ENCODE results near the gene AHCYL2.
"Not testable (repeated sequence)": the region's sequence is repeated elsewhere in the genome, so short reads cannot be mapped to it uniquely, and the experiment has no call there.

AHCYL2 gene

DNA sequence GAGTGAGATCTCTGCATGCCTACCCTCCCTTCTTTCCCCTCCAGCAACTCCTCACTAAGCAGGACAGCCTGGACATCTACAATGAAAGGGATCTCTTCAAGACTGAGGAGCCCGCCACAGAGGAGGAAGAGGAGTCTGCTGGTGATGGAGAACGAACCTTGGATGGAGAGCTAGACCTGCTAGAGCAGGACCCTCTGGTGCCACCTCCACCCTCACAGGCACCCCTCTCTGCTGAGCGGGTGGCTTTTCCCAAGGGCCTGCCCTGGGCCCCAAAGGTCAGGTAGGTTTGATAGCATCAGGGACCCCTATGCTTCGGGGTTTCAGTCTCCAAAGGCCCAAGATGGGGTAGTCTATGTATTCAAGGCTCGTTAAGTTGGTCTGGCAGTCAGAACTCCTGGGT is 233.3 kb downstream of the AHCYL2 start:
- no peak for DNase-seq

DNA sequence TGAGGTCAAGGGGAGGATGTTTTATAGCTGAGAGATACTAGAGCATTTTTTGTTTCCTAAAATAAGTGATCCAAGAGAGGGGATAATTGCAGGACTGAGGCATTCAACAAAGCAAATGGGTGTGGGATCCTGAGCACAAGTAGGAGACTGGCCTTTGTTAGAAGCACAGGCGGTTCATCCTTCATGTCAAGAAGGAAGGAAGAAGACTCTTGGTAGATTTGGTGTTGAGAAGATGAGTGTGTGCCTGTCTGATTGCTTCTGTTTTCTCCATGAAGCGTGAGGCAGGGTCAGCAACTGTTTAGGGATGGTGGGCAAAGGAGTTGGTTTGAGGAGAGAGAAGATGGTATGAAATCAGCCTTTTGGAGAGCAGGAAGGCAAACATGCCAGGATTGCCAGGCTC is 237.0 kb downstream of the AHCYL2 start:
- DNase-seq = no peak

DNA sequence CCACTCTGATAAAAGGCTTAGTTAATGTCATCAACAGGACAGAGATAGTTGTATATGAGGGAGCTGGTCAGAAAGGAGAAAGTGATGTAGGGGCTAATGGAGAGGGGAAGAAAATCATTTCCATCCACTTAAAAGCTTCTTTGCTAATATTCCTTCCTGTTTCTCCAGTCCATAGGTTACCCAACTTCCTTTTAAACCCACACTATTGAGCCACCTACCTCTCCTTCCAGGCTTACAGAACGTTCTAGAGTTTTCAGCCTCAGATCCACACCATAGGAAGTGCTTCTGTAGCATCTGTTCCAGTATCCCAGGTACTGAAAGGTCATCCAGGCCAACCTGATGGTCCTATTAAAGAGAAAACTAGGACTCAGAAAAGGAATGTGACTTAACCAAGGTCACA is 237.6 kb downstream of the AHCYL2 start:
- no peak for DNase-seq

DNA sequence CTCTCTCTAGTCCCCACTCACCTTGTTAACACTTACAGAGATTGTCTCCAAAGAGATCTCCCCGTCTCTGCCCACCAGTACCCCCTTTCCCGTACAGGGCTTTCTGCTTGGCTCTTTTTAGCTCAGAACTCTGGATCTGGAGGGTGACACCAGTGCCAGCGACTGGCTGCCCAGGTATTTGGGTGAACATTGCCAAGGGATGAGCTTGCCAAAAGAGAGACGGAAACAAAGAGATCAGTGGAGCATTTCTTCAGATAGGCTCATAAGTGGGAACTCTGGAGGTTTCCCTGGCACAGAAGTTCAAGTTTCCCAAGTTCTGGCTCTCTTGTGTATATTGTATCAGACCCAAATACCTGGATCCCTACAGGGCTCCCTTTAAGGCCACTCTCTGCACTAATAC is 239.4 kb downstream of the AHCYL2 start:
- no peak for DNase-seq

DNA sequence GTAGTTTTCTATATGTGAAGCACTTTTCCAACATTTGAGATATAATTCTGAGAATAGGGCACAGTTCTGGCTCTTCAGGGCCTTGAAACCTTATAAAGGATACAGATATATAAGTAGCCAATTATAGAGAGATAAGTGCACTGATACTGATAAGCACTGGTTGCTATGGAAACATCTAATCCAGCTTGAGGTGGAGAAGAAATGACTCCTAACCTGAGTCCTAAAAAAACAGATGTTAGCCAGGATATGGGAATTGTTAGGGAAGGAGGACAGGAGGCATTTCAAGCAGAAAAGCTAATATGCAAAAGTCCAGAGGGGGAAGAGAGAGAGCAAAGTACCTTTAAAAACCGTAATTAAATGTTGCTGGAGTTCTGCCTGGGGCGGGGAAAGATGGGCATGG is 240.2 kb downstream of the AHCYL2 start:
- no peak for DNase-seq

DNA sequence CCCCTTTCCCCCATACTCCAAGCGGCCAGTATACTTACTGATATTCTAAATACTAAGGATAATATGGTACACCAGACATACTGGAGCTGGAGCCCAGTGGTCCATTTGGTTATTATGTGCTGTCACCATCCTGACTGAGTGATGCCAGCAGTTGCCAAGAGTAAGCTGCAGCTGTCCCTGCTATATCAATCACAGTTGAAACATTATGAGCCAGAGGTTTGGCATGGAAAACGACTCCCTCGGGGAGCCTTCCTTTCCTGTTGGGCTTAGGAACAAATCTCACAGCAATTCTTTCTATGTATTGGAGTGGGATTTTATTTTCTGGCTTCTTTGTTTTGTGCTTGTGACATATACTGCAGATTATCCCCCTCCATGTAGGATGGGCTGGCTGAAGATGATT is 242.0 kb downstream of the AHCYL2 start:
- DNase-seq = no peak

DNA sequence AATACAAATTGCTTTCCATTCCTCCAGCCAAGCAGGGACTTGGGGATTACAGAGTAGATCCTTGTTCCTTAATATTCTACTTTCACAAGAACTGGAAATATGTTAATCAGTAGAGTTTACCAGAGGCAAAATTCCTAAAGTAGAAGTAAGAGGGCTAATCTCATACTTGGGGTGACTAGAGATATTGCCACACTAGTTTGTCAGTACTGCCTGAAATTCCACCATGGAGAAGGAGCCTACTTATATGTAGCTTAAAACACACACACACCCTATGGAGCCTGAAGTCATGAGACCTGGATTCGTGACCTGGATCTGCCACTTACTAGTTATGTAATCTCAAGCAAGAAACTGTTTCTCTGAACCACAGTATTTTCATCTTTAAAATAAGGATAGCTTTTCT is 243.3 kb downstream of the AHCYL2 start:
- no peak for DNase-seq

DNA sequence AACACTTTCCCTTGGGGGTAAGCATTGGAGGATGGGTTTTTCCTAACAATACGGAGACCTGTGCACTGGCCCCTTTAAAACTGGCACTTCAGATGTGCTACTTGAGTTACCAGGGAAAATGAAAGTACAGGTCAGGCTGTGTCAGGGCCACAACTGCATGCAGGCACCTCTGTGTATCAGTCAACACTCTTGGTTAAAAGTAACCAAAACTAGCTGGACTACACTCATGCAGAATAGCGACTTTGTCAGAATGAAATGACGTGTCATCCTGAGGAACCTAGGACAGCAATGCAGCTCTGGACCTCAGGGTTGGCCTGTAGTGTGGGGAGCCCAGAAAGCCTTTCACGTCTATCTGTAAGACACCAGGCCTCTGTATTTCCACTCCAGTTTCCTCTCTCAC is 243.7 kb downstream of the AHCYL2 start:
- DNase-seq = no peak

DNA sequence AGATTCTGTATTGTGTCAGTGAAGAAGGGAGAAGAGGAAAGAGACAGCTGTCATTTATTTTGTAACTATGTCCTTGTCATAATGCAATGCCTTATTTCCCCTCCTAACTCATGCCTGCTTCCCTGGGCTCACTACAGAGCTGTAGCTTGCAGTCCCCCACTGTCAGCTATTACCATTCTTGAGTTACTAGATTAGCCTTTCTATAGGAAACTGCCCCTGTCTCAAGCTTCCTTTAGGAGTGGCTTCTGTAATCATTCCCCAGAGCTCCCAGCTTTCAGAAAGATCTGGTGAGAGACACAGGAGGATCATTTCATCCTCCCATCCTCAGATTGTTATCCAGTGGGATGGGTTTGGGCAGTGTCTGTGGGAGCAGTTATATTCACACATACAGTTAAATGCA is 245.1 kb downstream of the AHCYL2 start:
- no peak for DNase-seq

DNA sequence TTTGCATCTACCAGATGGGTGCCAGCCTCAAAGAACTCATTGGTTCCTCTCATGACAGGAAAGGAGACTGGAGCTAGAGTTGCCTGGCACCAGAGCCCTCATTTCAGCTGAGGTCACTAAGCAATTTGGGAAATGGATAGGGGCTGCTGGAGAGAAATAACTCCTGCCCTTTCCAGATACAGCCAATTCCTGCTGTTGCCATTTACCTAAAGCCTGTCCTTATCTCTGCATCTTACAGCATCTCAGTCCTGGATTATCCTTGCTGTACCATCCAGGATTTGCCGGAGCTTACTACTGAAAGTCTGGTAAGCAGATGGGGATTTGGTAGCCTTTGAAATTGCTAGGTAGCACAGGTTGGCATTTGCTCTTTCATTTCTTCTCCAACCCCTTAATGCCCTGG is 245.6 kb downstream of the AHCYL2 start:
- no peak for DNase-seq

DNA sequence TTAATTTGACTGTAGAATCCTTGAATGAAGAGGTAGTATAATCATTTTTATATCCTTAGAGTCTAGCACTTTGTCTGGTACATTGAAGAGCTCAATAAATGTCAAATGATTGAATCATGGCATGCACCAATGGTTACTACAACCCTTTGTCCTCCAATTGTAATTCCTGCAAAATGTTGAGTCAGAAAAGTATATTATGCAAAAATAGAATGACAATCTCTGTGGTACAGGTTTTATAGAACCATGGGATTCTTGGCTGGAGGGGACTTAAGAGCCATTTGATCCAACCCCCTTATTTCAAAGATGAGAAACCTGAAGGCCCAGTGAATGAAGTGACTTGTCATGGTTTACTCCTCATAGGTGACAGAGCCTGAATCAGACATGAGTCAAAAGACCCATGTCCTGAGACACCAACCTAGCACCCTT is 246.6 kb downstream of the AHCYL2 start:
- DNase-seq = no peak

DNA sequence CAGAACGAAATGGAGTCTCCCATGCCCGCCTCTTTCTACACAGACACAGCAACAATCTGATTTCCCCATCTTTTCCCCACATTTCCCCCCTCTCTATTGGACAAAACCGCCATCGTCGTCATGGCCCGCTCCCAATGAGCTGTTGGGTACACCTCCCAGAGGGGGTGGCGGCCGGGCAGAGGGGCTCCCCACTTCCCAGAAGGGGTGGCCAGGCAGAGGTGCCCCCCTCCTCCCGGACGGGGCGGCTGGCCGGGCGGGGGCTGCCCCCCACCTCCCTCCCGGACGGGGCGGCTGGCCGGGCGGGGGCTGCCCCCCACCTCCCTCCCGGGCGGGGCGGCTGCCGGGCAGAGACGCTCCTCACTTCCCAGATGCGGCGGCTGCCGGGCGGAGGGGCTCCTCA is 251.1 kb downstream of the AHCYL2 start:
- DNase-seq = not testable (repeated sequence)

DNA sequence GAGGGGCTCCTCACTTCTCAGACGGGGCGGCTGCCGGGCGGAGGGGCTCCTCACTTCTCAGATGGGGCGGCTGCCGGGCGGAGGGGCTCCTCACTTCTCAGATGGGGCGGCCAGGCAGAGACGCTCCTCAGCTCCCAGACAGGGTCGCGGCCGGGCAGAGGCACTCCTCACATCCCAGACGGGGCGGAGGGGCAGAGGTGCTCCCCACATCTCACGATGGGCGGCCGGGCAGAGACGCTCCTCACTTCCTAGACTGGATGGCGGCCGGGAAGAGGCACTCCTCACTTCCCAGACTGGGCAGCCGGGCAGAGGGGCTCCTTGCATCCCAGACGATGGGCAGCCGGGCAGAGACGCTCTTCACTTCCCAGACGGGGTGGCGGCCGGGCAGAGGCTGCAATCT is 251.6 kb downstream of the AHCYL2 start:
- not testable (repeated sequence) for DNase-seq

Data from SHP77 (cell line).